Activated CD4-positive, alpha-beta T cell treated with anti-CD3 and anti-CD28 coated beads, Interleukin-2, Interleukin-6, amounts not matched to agents 100 ng/mL and 50 ng/mL, durations not matched to agents 16 hours and 8 hours (primary cell): ENCODE data around the gene PRRT4.

Experiments
- DNase-seq: peaks from one replicate; pipeline ENCODE4 v3.0.0-alpha.2; 2020

The PRRT4 gene

GRCh38 chr7:128373606-128374005, 12.1 kb upstream of the PRRT4 start:
- DNase-seq = no peak

DNA sequence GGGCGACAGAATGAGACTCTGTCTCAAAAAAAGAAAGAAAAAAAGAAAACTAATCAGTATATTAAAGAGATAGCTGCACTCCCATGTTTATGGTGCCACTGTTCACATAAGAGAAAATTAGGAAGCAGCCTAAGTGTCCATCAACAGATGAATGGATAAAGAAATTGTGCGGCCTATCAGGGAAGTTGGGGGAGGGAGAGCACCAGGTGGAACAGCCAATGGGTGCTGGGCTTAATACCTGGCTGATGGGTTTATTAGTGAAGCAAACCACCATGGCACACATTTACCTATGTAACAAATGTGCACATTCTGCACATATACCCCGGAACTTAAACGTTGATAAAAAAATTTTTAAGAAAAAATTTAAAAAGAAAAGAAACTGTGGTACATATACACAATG, 9.0 kb upstream of the PRRT4 start:
- DNase-seq = no peak

DNA sequence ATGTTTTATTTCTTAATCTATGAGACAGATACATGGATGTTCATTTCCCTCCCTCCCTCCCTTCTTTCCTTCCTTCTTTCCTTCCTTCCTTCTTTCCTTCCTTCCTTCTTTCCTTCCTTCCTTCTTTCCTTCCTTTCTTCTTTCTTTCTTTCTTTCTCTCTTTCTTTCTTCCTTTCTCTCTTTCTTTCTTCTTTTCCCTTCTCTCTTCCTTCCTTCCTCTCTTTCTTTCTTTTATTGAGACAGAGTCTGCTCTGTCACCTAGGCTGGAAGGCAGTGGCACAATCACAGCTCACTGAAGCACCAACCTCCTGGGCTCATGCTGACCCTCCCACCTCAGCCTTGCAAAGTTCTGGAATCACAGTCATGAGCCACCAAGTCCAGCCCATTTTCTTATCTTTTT, 5.5 kb upstream of the PRRT4 start:
- DNase-seq = no peak

DNA sequence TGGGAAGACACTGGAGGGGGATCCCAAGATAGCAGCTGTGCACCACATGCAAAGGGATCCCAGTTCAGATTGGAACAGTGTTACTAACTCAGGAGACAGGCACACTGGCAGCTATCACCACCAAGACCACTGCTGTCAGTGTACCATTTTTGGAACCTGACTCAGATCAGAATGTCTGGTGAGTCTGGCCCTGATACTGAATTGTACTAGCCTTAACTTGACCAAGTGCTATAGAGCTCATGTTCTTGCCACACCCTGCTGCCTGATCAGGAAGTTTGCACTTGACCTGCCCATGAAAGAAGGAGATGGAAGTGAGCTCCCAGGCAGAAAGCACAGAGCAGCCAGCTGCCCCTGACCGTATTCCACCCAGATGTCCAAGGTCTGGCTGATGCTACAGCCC, 4.8 kb upstream of the PRRT4 start:
- no peak for DNase-seq

- DNase-seq = no peak
Observed at GRCh38 chr7:128365432-128365831, 3.9 kb upstream of the PRRT4 start.

DNA sequence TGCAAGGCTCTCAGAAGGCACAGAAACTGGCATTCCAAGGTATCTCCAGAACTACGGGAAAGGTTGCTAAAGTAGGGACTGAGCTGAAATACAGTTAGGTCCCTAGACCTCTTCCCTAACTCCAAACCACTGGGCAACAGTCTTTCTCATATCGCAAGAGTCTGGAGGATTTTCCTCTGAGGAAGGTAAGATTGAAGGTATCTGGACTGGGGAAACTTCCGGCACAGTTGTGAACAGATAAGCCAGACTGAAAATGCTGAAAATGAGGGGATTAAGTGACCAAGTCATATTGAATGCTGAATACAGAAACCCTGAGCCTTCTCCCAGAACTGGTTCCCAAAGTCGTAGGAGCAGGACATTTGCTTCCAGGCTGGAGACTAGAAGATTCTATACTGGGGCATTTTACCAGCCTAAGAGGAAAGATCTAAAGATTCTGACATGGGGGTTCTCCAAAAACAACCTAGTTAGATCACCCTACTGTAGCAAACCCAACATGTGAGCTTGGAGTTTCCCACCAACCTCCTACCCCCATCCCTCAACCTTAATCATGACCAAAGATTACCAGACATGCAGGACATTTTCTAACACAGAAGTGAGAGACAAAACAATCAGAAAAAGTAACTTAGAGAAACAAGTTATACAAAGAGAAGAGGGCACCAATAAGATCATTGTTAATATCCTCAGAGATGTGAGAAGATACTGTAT, 2.8 kb upstream of the PRRT4 start:
- no peak for DNase-seq

DNA sequence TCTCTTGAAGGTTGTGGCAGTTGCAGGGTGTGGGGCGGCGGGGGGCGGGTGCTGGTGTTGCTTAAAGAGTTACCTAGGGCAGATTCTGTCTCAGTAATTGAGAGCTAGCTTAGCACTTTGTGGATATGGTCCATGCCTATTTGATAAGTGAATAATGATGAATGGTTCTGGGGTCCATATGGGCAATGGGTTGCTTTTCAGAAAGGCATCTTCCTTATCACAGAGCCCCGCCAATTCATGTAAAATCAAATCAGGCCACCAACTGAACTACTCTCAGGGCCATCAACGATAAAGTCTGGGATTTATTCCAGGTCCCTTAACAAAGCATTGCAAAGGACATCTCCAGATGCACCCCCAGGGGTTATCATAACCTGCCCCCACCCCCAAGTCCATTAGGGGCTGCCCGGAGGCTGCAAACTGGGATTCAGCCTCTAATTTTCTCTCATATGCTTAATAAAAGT, 1.8 kb upstream of the PRRT4 start:
- DNase-seq = no peak

- DNase-seq = peak; percentile 38
Observed at GRCh38 chr7:128362670-128363069, 1.2 kb upstream of the PRRT4 start.

DNA sequence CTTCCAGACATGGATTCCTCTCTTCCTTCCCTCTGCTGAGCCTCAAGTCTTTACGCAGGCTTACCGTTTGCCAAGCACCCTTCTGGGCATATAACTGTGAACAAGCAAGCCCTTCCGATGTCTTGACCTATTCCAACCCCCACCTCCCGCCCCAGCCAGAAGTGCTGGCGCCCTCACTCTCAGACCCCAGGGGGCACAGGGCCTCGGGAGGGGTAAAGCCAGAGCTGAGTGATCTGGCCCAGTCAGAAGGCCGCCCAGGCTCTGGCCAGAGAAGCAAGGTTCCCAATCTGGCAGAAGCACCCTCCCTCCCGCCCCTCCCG, 1.2 kb downstream of the PRRT4 start:
- no peak for DNase-seq

DNA sequence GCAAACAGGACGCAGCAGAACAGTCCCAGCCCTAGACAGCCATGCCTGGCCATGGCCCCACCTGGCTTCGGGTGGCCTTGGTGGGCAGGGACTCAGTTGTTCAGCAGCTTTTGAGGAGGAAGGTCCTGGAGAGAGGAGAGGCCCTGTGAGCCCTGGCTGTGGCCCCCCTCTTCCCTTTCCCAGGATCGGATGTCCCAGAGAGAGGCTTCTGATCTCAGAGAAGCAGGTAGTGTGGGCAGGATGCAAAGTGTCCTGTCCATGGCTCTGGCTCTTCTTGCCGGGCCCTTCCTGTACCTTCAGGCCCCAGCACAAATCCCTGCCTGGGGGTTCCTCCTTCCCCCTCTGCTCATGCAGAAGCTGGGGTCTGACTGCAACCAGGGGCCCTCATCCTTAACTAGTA, 1.6 kb downstream of the PRRT4 start:
- DNase-seq = no peak

DNA sequence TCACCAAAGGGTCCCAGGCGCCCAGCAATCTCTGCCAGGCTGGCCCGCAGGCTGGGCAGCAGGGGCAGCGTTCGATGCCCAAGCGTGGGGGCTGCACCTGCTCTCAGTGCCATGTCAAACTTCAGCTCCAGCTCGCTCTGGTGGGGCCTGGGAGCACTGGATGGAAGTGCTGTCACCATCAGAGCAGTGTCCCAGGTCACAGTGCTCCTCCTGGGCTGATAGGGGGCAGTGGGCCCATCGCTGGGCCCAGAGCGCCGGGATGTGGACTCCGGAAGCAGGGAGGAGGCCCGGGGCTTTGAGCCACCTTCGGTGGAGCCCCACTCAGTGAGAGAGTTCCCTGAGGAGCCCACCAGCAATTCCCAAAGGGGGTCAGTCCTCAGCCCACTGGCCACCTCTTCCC, 2.2 kb downstream of the PRRT4 start:
- no peak for DNase-seq

- no peak for DNase-seq
Observed at GRCh38 chr7:128358233-128358632, 3.3 kb downstream of the PRRT4 start.

- no peak for DNase-seq
Observed at GRCh38 chr7:128357217-128357613, 4.3 kb downstream of the PRRT4 start.

- DNase-seq = no peak
Observed at GRCh38 chr7:128356546-128357216, 4.8 kb downstream of the PRRT4 start.

DNA sequence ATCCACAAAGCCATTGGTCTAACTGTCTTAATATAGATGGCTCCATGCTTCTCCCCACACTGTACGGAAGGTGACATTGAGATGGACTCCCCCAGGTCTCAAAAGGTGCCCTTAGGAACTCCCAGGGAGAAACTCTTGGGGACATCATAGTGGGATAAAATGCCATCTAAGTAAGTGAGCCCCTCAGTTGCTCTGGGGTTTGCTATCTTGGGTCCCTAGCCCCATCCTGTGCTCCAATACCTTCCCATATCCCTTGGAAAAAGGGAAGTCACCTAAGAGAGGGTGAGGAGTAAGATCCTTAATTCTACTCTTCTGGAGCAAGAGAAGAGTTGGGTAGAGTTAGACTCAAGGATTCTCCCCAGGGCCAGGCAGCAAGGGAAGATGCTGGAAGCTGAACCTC, 7.9 kb downstream of the PRRT4 start:
- no peak for DNase-seq

- no peak for DNase-seq
Observed at GRCh38 chr7:128353189-128353588, 8.3 kb downstream of the PRRT4 start.

DNA sequence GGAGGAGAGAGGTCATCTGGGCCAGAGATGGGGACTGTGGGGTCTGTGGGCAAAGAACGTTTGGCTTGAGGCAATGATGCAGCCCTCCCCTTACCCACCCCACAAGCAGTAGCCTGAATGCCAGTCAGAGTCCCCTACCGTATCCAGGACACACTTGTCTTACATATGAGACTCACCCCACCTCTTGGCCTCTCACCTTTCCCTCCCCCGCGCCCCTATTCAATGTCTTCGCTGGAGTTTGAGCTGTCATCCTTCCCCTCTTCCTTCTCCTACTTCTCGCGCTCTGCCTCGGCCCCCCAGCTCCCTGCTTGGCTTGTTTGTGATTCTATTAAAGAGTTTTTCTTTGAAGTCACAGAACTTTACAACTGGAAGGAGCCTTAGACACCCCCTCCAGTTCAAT, 8.9 kb downstream of the PRRT4 start:
- DNase-seq = no peak

- DNase-seq = peak; percentile 32
Observed at GRCh38 chr7:128352153-128352537, 9.3 kb downstream of the PRRT4 start.

- DNase-seq = no peak
Observed at GRCh38 chr7:128351296-128352152, 10.0 kb downstream of the PRRT4 start.

DNA sequence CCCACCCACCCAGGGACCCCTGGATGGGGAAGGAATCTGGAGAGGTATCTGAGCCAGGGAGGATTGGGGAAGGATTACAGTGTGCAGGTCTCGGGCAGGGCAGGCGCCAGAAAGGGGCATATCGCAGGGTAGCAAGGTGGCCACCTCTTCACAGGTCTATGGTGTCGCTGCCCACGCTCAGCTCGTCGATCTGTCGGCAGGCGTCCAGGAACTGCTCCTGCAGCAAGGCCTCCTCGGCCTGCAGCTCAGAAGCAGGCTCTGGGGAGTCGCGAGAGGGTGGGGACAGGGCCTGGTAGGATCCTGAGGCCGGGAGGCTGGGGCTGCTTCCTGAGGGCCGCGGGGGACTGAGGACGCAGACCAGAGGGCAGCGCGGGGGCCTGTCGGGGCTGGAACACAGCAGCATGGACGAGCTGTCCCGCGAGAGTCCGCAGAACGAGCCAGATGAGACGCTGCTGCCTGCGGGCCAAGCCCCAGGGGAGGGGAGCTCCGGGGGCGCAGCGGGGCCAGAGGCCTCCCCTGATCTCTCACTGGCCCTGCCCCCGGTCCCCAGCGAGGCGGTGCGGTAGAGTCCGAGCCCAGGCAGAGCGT, 10.7 kb downstream of the PRRT4 start:
- no peak for DNase-seq

GRCh38 chr7:128349466-128349825, 12.0 kb downstream of the PRRT4 start:
- DNase-seq = no peak

DNA sequence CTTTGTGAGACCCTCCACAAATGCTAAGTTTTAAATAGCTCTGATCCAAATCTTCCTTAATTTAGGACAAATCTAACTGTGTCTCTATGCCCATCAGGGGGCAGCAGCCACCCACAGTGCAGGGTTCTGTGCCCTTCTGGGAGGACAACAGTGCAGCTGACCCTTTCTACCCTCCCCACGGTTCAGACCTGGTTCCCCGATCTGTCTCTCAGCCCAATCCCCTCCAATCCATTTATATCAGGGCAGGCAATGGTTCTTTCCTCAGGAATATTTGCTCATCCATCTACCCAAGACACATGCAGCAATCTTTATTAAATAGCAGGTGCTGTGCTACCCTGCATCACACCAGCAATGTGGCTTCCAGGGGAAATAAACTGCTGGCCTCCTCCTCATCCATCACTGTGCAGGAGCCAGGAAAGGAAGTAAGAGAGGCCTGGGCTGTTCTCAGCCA, 13.8 kb downstream of the PRRT4 start:
- peak; percentile 60 for DNase-seq

GRCh38 chr7:128344431-128344774, 17.1 kb downstream of the PRRT4 start:
- DNase-seq = no peak
